ENCODE results near the gene PSMB9. TPM values are rescaled to one million over a fixed set of nuclear protein-coding genes. Genes with fewer than 3 reads are reported as not detected.

The PSMB9 gene
- polyA plus RNA-seq, 3 donors: 204 to 405 (median 350) TPM

- Histone ChIP-seq H3K27me3 (ENCODE audit: control insufficient read depth in 2 of 2, insufficient read depth in 2 of 2, low read length in 2 of 2) (peaks cover 0 to 4% of the 10 kb centered on the region in 2 donors), H4K20me1 (ENCODE audit: insufficient read depth, low read length) (no peaks in the 10 kb centered on the region), H3K4me3 (replicated peaks in 1 of 3; ENCODE audit: low read depth in 2 of 3, low read length in 3 of 3) (no peak overlapping the region), H3K79me2 (ENCODE audit: insufficient read depth, low read length) (no peaks in the 10 kb centered on the region), H2AFZ (ENCODE audit: insufficient read depth, low read depth, low read length, poor library complexity, severe bottlenecking) (no peak overlapping the region), H3K4me2 (replicated peaks; ENCODE audit: extremely low read depth, low read length, poor library complexity, severe bottlenecking) (no peak overlapping the region), H3K4me1 (ENCODE audit: control insufficient read depth in 1 of 2, insufficient read depth in 2 of 2, low read length in 2 of 2) (no peaks in the 10 kb centered on the region), H3K36me3 (replicated peaks in 1 of 2; ENCODE audit: control insufficient read depth in 1 of 2, insufficient read depth in 2 of 2, low read length in 2 of 2) (no peaks in the 10 kb centered on the region), H3K9ac (ENCODE audit: insufficient read depth, low read length, poor library complexity, severe bottlenecking) (no peak overlapping the region), H3K9me3 (replicated peaks in 1 of 2; ENCODE audit: control insufficient read depth in 1 of 2, insufficient read depth in 1 of 2, low read length in 2 of 2) (no peaks in the 10 kb centered on the region), H3K27ac (ENCODE audit: low read depth in 1 of 2, low read length in 2 of 2) (no peak overlapping the region)
- DNase-seq: no peak
- 74% methylated on average over 4 of the region's 5 CpGs for WGBS (ENCODE audit: insufficient coverage)
- Mint-ChIP-seq H3K4me1 (peaks cover 9% of the 10 kb centered on the region), H3K36me3 (no peaks in the 10 kb centered on the region), H3K9me3 (no peaks in the 10 kb centered on the region), H3K27ac (no peak overlapping the region), H3K4me3 (no peak overlapping the region), H3K27me3 (ENCODE audit: low read depth in 3 of 3) (peaks cover 9 to 15% (median 11%) of the 10 kb centered on the region in 3 donors)
- no peak for TF ChIP-seq CTCF (IDR thresholded peaks at IDR 0.05)
- intact Hi-C loops (cut with micrococcal nuclease): no loop called here
Measured at GRCh38 chr6:32807020-32807580, 46.9 kb upstream of the PSMB9 start.

DNA sequence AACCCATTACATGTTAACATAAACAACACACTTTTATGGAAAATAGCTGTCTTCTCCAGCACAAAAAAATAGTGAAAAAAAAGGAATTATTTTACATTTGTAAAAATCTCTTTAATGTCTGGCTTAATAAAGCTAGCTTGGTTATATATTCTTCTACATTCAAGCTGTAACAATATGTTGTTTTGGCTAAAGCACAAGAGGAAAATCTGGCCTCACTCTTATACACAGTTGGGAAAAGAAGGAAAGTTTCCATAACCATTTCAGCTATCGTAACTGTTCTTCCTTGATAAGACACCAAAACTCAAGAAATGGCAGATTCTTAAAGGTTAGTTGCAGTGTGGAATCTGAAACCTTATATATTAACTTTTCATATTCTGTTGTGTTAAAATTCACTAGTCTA lies 44.8 kb upstream of the PSMB9 start:
- H3K4me3 ChIP-seq (replicated peaks in 1 of 3; ENCODE audit: low read depth in 2 of 3, low read length in 3 of 3): no peak overlapping the region
- Mint-ChIP-seq H3K36me3 (peaks cover 0 to 12% of the 10 kb centered on the region in 2 donors), H3K4me1 (peaks cover 7% of the 10 kb centered on the region), H3K9me3 (no peaks in the 10 kb centered on the region), H3K27me3 (ENCODE audit: low read depth in 3 of 3) (peaks cover 5 to 10% (median 6%) of the 10 kb centered on the region in 3 donors), H3K27ac (no peak overlapping the region), H3K4me3 (no peak overlapping the region)
- no peak overlapping the region for H3K27ac ChIP-seq (ENCODE audit: low read depth in 1 of 2, low read length in 2 of 2)
- H3K27me3 ChIP-seq (ENCODE audit: control insufficient read depth in 2 of 2, insufficient read depth in 2 of 2, low read length in 2 of 2): no peaks in the 10 kb centered on the region
- H3K36me3 ChIP-seq (replicated peaks in 1 of 2; ENCODE audit: control insufficient read depth in 1 of 2, insufficient read depth in 2 of 2, low read length in 2 of 2): no peaks in the 10 kb centered on the region
- intact Hi-C loops (cut with micrococcal nuclease): no loop called here
- TF ChIP-seq CTCF (IDR thresholded peaks at IDR 0.05): no peak
- no CpG with 5 or more reads among the region's 1 CpG for WGBS (ENCODE audit: insufficient coverage)
- no peaks in the 10 kb centered on the region for H3K4me1 ChIP-seq (ENCODE audit: control insufficient read depth in 1 of 2, insufficient read depth in 2 of 2, low read length in 2 of 2)
- no peaks in the 10 kb centered on the region for H3K9me3 ChIP-seq (replicated peaks in 1 of 2; ENCODE audit: control insufficient read depth in 1 of 2, insufficient read depth in 1 of 2, low read length in 2 of 2)
- H3K9ac ChIP-seq (ENCODE audit: insufficient read depth, low read length, poor library complexity, severe bottlenecking): no peak overlapping the region
- no peak overlapping the region for H3K4me2 ChIP-seq (replicated peaks; ENCODE audit: extremely low read depth, low read length, poor library complexity, severe bottlenecking)
- H2AFZ ChIP-seq (ENCODE audit: insufficient read depth, low read depth, low read length, poor library complexity, severe bottlenecking): no peak overlapping the region
- H4K20me1 ChIP-seq (ENCODE audit: insufficient read depth, low read length): no peaks in the 10 kb centered on the region
- no peaks in the 10 kb centered on the region for H3K79me2 ChIP-seq (ENCODE audit: insufficient read depth, low read length)
- no peak for DNase-seq
